ENCODE data around the gene MLLT10.

DNA sequence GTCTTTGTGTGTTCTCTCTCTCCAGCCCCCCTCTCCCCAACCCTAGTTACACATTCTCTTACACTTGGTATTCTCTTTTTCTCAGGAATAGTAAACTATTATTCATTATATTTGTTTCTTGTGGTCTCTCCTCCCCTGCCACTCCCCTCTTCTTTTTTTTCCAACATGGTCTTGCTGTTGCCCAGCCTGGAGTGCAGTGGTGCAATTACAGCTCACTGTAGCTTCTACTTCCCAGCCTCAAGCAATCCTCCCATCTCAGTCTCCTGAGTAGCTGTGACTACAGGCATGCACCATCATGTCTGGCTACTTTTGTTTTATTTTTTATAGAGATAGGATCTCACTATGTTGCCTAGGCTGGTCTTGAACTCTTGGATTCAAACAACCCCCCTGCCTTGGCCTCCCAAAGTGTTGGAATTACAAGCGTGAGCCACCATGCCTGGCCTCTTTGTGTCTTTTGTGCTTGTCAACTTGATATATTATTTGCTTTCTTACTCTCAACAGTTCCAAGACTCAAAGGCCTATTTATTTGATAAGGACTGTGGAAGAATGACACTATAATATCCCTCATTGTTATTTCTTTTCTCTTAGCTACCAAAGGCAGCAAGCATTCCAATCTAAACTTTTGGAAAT lies 66.9 kb downstream of the MLLT10 start:
- no peak for TF ChIP-seq POLR2A (IDR thresholded peaks at IDR 0.05; ENCODE audit: low read depth, low read length)
- no peak for TF ChIP-seq POLR2AphosphoS5 (IDR thresholded peaks at IDR 0.05; ENCODE audit: low read depth, low read length)
